Natural killer cell (primary cell): ENCODE data around the gene PRKCB. TPM values are rescaled to one million over a fixed set of nuclear protein-coding genes. Genes with fewer than 3 reads are reported as not detected.
A peak's percentile ranks its signal among the peaks of the same experiment; 100 is the strongest.

Experiments
- ATAC-seq, 3 donors: fragments of 150-1000 bp in 2 of 3; fragments of 200-7000 bp in 1 of 3; cut with Tn5 transposase; 1 replicate in 1 of 3; 2 replicates in 2 of 3; pipeline ENCODE4 v1.10.0; 2021; ENCODE audit warnings: mild to moderate bottlenecking in 2 of 3, moderate library complexity in 2 of 3
- DNase-seq, 2 donors: peaks; one replicate each; pipeline versions ENCODE4 v3.0.0 to v3.0.0-alpha.2; 2013 to 2021; ENCODE audit warnings: mixed read lengths in 1 of 2
- H3K27ac ChIP-seq: one replicate; pipeline ENCODE4 v1.5.1; 2013; ENCODE audit warnings: mild to moderate bottlenecking, low read length
- H3K27me3 ChIP-seq: one replicate; pipeline ENCODE4 v1.6.1; 2013; ENCODE audit warnings: low read length; ENCODE audit not compliant: control insufficient read depth, insufficient read depth
- H3K36me3 ChIP-seq: one replicate; pipeline ENCODE4 v1.6.1; 2013; ENCODE audit warnings: low read length; ENCODE audit not compliant: control insufficient read depth, insufficient read depth
- H3K4me1 ChIP-seq: one replicate; pipeline ENCODE4 v1.6.1; 2013; ENCODE audit warnings: low read length; ENCODE audit not compliant: control insufficient read depth, insufficient read depth
- H3K4me3 ChIP-seq: one replicate; pipeline ENCODE4 v1.5.1; 2013; ENCODE audit warnings: low read length
- H3K9me3 ChIP-seq: one replicate; pipeline ENCODE4 v1.6.1; 2013; ENCODE audit warnings: low read length; ENCODE audit not compliant: control insufficient read depth, insufficient read depth
- H3K27ac Mint-ChIP-seq, 2 donors: one replicate each; pipeline ENCODE4 v1.8.0; 2022; ENCODE audit warnings: mild to moderate bottlenecking in 2 of 2, mixed read lengths in 2 of 2, moderate library complexity in 1 of 2
- H3K27me3 Mint-ChIP-seq, 2 donors: one replicate each; pipeline ENCODE4 v1.8.0; 2022; ENCODE audit warnings: low read depth in 2 of 2, mixed read lengths in 2 of 2
- H3K36me3 Mint-ChIP-seq: one replicate; pipeline ENCODE4 v1.8.0; 2022; ENCODE audit warnings: mixed read lengths
- H3K4me1 Mint-ChIP-seq, 2 donors: one replicate each; pipeline ENCODE4 v1.8.0; 2022; ENCODE audit warnings: mixed read lengths in 2 of 2
- H3K4me3 Mint-ChIP-seq: one replicate; pipeline ENCODE4 v1.8.0; 2022; ENCODE audit warnings: mild to moderate bottlenecking, moderate library complexity, mixed read lengths
- H3K9me3 Mint-ChIP-seq, 2 donors: one replicate each; pipeline ENCODE4 v1.8.0; 2022; ENCODE audit warnings: mixed read lengths in 2 of 2
- WGBS: methylation state at CpG from one replicate; pipeline ENCODE4 v1.1.7; 2013; ENCODE audit warnings: missing lambda C conversion rate; ENCODE audit not compliant: insufficient coverage; 5-methylcytosine and 5-hydroxymethylcytosine counted together
- intact Hi-C: fragments of 100-400 bp; cut with micrococcal nuclease; formaldehyde crosslinking; loops from one replicate; pipeline ENCODE4 v1.14.2; 2022
- total RNA-seq, 4 donors: library from RNA; stranded (reverse); fragments of 120-200 nt in 1 of 4; gene quantifications; one replicate each; pipeline versions ENCODE4 v1.2.3 to v1.2.4, GENCODE V29; 2013 to 2022
- TF ChIP-seq, protein P1 (sequence below): fragments of 200-600 bp; IDR thresholded peaks from one replicate; pipeline ENCODE4 v1.8.0; 2022; ENCODE audit warnings: antibody characterized with exemption

Gene PRKCB
- total RNA-seq, 3 donors from 2014 or later (not counting 1 experiment from before 2014, with no cell fraction given): 182 to 222 (median 183) TPM

DNA sequence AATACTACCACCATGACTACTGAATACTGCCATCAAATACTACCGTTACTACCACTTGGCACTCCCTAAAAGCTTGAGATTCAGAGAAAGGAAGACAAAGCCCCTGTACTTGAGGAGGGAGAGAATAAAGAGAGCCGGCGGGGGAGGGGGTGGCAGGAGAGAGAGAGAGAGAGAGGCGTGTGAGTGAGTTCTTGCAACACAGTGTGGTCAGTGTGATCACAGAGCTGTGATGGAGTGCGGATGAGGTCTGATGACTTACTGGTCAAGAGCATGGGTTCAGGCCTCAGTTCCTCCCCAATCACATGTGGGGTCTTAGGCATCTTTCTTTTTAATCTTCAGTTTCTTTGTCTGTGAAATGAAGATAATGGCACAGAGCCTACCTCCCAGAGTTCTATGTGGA is 19.2 kb downstream of the PRKCB start:
- no peaks in the 10 kb centered on the region for H3K36me3 ChIP-seq
- peak overlapping the region; percentile 15 for H3K4me3 Mint-ChIP-seq
- no peaks in the 10 kb centered on the region for H3K9me3 ChIP-seq
- intact Hi-C loops: no loop called here
- H3K27me3 ChIP-seq: no peaks in the 10 kb centered on the region
- 57% methylated on average over 3 of the region's 5 CpGs for WGBS
- peaks cover 42% of the 10 kb centered on the region for H3K4me1 ChIP-seq
- H3K27ac ChIP-seq: no peak overlapping the region
- no peaks in the 10 kb centered on the region for H3K9me3 Mint-ChIP-seq
- TF ChIP-seq, protein P1, sequence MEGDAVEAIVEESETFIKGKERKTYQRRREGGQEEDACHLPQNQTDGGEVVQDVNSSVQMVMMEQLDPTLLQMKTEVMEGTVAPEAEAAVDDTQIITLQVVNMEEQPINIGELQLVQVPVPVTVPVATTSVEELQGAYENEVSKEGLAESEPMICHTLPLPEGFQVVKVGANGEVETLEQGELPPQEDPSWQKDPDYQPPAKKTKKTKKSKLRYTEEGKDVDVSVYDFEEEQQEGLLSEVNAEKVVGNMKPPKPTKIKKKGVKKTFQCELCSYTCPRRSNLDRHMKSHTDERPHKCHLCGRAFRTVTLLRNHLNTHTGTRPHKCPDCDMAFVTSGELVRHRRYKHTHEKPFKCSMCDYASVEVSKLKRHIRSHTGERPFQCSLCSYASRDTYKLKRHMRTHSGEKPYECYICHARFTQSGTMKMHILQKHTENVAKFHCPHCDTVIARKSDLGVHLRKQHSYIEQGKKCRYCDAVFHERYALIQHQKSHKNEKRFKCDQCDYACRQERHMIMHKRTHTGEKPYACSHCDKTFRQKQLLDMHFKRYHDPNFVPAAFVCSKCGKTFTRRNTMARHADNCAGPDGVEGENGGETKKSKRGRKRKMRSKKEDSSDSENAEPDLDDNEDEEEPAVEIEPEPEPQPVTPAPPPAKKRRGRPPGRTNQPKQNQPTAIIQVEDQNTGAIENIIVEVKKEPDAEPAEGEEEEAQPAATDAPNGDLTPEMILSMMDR: no peak
- H3K27ac Mint-ChIP-seq: peak overlapping the region in 1 of 2 donors; percentile 78
- H3K27me3 Mint-ChIP-seq: no peaks in the 10 kb centered on the region
- H3K4me1 Mint-ChIP-seq: peaks cover 95% of the 10 kb centered on the region in 2 donors
- H3K4me3 ChIP-seq: no peak overlapping the region
- no peaks in the 10 kb centered on the region for H3K36me3 Mint-ChIP-seq
- DNase-seq (no peak), ATAC-seq (peak in 2 of 3 donors; percentile 53 to 58)

- TF ChIP-seq, protein P1: no peak
- no peak overlapping the region for H3K4me3 ChIP-seq
- no peaks in the 10 kb centered on the region for H3K9me3 Mint-ChIP-seq
- DNase-seq (no peak), ATAC-seq (no peak)
- H3K27ac ChIP-seq: no peak overlapping the region
- no peaks in the 10 kb centered on the region for H3K36me3 Mint-ChIP-seq
- WGBS: 61% methylated on average over 2 of the region's 2 CpGs
- H3K4me1 Mint-ChIP-seq: peaks cover 86 to 89% of the 10 kb centered on the region in 2 donors
- H3K27me3 Mint-ChIP-seq: no peaks in the 10 kb centered on the region
- peaks cover 41% of the 10 kb centered on the region for H3K4me1 ChIP-seq
- no peak overlapping the region for H3K4me3 Mint-ChIP-seq
- H3K36me3 ChIP-seq: no peaks in the 10 kb centered on the region
- H3K27ac Mint-ChIP-seq: no peak overlapping the region
- intact Hi-C loops: no loop called here
- no peaks in the 10 kb centered on the region for H3K27me3 ChIP-seq
- no peaks in the 10 kb centered on the region for H3K9me3 ChIP-seq
These were observed 20.5 kb downstream of the PRKCB start for GRCh38 chr16:23856251-23856709.

DNA sequence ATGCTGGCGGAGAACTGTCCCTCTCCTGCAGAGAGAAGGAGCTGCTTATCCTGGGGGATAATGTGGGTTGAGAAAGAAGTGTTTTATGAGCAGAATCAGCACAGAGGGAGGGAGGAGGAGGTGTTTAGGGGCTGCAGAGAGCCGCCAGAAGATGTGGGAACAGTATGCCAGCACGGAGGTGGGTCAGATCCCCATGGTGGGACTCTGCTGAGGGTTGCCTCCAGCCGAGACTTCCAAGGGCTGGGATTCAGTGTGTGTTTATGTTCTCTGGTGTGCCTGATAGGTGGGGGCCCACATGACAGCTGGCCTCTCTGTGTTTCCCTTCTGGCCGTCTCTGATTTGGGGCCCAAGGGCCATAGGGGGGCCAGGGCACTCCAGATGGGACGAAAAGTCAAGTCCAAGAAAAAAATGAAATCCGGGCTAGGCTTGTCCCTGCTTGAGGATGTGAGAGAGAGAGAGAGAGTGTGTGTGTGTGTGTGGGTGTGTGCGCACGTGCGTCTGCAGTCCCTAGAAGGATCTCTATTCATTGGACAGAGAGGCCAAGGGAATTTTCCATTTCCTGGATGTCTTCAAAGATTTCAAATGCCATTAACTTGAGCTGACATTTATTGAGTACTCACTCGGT is 21.6 kb downstream of the PRKCB start:
- TF ChIP-seq, protein P1: no peak
- no peaks in the 10 kb centered on the region for H3K36me3 Mint-ChIP-seq
- H3K4me1 ChIP-seq: peaks cover 45% of the 10 kb centered on the region
- no peak overlapping the region for H3K4me3 ChIP-seq
- no peaks in the 10 kb centered on the region for H3K9me3 Mint-ChIP-seq
- no peaks in the 10 kb centered on the region for H3K27me3 ChIP-seq
- H3K4me3 Mint-ChIP-seq: no peak overlapping the region
- H3K27me3 Mint-ChIP-seq: no peaks in the 10 kb centered on the region
- peaks cover 78 to 83% of the 10 kb centered on the region in 2 donors for H3K4me1 Mint-ChIP-seq
- no peak overlapping the region for H3K27ac Mint-ChIP-seq
- ATAC-seq (no peak), DNase-seq (no peak)
- WGBS: 86% methylated on average over 11 of the region's 11 CpGs
- H3K36me3 ChIP-seq: no peaks in the 10 kb centered on the region
- no peak overlapping the region for H3K27ac ChIP-seq
- no peaks in the 10 kb centered on the region for H3K9me3 ChIP-seq
- intact Hi-C loops: no loop called here

GRCh38 chr16:23857881-23858269 is 22.1 kb downstream of the PRKCB start:
- intact Hi-C loops: no loop called here
- TF ChIP-seq, protein P1: no peak
- DNase-seq: no peak
- no peaks in the 10 kb centered on the region for H3K9me3 ChIP-seq
- H3K4me1 ChIP-seq: peaks cover 48% of the 10 kb centered on the region
- Mint-ChIP-seq H3K27ac (peak overlapping the region; percentile 35 to 83), H3K36me3 (no peaks in the 10 kb centered on the region), H3K4me1 (peaks cover 73 to 77% of the 10 kb centered on the region in 2 donors), H3K27me3 (no peaks in the 10 kb centered on the region), H3K9me3 (no peaks in the 10 kb centered on the region), H3K4me3 (no peak overlapping the region)
- no peaks in the 10 kb centered on the region for H3K36me3 ChIP-seq
- no peaks in the 10 kb centered on the region for H3K27me3 ChIP-seq
- H3K4me3 ChIP-seq: no peak overlapping the region
- no peak overlapping the region for H3K27ac ChIP-seq
- ATAC-seq: no peak
- WGBS: 100% methylated on average over 1 of the region's 1 CpG
